ENCODE measurements around the gene AKT1. TPM values are rescaled to one million over a fixed set of nuclear protein-coding genes. Genes with fewer than 3 reads are reported as not detected.

The AKT1 gene
- total RNA-seq, 1 experiment from 2014 or later: 173 TPM

DNA sequence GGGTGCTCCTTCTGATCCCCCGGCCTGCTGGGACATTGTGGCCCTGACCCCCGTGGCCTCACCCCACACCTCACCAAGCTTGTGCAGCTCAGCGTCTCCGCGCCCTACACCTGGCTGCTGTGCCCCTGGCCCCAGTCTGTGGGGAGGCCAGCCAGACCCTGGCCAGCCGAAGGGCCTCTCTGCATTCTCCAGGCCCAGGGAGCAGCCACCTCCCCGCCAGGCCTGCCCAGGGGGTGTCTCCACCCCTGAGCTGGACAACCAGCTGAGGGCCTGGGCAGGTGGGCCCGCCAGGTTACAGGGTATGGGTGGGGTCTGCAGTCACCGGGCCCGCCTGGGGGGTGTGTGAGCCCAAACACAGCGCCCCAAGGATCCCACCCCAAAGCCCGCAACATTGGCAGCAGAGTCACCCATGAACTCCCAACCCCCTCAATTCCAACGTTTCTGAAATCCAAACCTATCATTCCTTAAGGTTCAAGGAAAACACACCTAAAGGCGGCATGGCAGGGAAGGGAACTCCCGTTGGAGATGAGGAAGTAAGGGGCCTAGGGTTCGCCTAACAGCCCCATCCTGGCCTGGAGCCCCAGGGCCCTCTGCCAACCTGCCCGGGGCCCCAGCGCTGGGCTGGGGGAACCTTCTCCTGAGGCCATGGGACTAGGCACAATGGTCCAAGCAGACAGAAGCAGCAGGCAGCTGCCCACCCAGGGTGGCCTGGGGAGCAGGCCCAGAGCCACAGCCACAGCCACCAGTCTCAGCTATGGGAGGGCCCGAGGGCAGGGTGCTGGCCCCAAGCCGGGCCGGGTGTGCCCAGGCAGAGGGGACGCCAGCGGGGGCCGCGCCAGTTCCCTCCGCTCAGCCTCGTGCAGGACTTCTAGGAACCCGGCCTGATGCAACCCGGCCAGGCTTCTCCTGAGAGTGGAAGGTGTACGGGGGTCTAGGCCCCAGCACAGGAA lies 8.5 kb downstream of the AKT1 start:
- DNase-seq (ENCODE audit: low read depth): no peak

DNA sequence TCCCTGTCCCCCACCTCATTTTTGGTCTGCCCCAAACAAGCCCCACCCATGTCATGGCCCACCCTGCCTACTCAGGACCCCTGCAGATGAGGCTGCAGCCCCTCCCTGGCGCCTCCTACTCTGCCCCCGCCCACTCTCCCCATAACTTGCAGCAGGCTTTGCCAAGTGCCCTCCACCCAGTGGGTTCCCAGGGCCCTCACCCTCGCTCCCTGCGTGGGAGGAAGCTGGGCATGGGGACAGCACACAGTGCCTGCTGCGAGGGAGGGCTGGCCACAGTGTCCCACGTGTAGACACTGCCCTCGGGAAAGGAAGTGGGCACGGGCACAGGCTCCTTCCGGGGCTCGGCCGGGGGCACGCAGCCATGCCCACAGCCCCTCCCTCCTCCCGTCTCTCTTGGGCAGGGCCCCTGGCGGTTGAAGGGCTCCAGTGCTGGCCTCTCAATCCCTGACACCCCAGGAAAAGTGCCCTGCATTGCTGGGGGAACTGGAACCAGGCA lies 9.4 kb downstream of the AKT1 start:
- DNase-seq (ENCODE audit: low read depth): no peak

DNA sequence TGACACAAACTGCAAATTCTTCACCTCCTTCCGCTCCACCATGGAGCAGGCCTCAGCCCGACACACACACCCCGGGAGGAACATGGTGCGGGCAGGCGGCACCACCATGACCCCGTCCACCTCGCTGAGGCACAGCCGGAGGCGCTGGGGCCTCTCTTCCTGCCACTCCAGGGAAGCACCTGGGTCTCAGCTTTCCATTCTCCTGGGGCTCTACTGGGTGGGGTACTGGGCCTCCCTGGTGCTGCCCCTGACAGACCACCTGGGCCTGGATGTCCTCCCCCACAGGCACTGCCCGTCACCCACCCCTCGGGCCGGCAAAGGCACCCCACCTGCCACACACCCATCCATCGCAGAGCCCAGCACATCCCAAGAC lies 9.9 kb downstream of the AKT1 start:
- DNase-seq (ENCODE audit: low read depth): no peak

DNA sequence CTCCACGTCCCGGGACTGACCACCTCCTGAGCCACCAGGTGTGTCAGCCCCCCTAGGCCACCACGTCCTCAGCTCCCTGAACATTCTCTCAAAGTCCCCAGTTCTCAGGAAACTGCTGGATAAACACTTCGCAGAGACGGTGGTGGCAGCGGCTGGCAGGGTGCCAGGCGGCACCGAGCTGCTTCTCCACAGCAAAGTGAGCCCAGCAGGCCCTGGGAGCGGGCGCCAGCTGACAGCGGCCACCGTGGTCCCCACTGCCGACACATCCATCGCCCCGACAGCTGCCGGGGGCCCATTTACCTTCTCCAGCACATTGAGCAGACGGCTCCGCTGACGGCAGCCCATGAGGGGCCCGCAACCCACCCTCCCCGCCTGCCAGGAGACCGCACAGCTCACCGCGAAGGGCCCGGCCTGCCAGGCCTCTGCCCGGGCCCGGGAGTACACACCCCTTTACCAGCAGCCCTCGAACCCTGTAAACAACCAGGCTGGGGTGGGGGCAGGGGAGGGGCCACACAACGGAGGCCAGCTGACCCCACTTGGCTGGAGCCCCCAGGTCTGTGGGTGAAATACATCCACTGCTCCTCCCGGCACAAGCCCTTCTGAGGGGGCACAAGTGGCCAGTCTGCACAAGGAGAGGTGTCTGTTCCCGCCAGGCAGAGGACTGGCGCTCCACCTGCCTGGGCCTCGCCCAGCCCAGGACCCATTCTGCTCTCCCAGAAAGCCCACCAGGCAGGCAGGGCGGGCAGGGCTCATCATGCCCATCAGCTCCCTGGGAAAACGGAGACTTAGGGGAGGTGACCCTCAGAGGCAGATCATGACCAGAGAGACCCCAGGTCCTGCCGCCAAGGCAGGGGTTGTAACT lies 10.5 kb downstream of the AKT1 start:
- no peak for DNase-seq (ENCODE audit: low read depth)

DNA sequence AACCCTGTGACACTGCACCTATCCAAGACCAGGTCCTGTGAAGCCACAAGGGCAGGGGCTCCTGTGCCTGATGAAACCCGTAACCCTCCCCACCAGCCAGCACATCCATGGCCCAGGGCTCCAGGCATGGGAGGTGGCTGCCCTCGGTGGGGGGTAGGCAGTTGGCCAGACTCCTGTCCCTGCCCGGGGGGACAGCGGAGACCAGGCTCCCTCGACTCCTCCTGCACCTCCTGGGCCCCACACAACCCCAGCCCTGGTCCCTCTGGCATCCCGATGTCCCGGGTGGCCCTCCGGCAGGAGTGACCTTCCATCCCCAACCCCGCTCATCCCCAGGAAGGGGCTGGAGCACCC lies 11.4 kb downstream of the AKT1 start:
- DNase-seq (ENCODE audit: low read depth): no peak

DNA sequence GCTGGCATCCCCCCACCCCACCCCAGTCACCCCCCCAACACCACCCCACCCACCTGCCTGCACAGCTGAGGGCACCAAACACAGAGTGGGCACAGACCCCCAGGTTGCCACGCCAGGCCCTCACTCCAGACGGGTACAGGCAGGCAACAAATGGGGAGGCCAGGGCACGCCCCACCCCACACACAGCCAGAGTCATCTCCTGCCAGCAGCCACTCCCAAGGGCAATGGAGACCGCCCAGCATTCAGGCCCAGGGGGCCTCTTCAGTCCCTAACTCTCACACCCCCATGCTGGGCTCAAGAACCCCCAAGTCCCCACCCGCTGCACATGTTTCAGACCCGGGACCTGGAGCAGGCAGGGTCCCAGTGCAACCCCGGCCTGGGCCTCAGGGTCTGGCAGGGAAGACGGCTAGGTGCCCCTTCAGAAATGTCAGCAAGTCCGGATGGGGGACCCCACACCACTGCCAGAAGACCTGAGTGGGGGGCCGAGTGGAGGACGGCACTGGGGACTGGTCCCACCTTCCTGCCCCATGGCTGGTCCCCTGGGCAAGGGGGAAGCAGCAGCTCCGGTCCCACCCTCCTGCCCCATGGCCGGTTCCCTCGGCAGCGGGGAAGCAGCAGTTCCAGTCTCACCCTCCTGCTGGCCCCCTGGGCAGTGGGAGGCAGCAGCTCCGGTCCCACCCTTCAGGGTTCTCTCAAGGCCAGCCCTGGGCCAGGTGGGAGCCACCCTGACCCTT lies 11.9 kb downstream of the AKT1 start:
- no peak for DNase-seq (ENCODE audit: low read depth)

DNA sequence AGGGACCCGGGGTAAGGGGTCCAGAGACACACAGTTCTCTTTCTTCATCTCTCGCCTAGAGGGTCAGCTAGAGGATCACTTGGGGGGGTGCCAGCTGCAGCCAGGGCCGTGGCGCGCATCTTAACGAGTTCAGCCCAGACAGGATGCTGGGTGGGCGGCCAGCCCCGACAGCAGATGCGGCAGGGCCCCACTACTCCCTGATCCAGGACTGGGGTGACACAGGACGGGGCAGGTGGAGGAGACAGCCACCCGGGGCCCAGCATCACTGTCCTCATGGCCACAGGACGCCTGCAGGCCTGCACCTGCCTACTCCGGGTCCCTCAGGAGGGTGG lies 12.8 kb downstream of the AKT1 start:
- DNase-seq (ENCODE audit: low read depth): no peak

DNA sequence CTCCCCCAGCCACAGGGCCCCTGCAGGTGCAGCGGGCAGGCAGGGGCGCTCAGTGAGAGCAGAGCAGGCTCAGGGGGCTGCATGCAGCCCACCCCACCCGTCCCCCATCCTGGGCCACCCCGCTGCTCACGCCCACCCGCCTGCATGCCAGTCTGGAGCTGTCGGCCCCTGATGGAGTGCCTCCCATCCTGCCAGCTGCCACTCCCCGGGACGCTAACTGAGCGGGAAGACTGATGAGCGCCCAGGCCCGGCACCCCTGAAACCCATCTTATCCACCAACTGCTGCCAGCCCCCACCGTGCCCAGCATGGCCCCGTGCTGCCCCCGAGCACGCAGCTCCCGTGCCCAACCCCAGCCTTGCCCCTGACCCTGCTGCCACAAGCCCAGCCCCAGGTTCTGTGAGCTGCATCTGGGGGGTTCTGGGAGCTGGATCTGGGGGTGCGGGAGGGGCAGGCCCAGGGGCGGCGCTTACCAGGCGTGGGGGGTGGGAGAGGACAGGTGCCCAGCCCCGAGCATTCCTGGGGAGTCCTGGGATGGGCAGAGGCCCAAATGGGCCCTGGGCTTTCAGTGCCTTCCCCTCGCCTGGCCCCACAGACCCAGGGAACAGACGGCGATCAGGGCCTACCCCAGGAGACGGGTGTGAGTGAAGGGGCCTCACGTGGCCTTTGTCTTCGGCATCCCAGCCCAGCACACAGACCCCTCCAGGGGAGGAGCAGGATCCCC lies 13.3 kb downstream of the AKT1 start:
- no peak for DNase-seq (ENCODE audit: low read depth)

DNA sequence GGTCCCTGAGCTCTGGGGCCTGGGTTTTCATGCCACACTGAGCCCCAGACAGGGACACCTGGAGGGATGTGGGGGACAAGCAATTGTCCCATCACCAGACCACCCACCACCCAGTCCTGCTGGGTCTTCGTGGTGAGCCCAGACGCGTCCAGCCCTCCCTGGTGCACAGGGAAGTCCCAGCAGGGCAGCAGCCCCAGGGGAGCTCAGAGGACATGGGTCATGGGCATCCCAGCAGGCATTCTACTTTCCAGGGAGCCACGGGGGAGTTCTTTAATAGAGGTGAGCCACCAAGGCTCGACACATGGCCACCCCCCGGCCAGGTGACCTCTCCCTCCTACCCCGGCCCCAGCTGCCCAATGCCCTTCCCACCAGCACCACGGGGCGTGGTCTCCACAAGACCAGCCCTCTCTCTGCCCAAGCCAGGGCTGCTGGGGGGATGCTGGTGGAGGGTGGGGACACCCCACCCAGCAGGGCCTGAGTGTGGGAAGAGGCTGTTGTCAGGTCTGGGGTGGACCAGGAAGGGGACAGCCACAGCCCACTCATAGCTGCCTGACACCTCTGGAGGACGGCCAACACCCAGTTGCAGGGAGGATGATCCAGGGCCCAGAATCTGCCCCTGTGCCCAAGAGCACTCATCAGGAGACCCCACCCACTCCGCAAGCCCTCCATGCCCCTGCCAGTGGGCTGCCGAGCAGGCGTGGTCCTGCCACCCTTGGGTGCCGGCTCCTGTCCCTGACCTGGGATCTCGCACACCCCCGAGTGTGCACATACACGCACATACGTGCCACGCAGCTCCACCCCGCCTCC lies 14.1 kb downstream of the AKT1 start:
- DNase-seq (ENCODE audit: low read depth): no peak

DNA sequence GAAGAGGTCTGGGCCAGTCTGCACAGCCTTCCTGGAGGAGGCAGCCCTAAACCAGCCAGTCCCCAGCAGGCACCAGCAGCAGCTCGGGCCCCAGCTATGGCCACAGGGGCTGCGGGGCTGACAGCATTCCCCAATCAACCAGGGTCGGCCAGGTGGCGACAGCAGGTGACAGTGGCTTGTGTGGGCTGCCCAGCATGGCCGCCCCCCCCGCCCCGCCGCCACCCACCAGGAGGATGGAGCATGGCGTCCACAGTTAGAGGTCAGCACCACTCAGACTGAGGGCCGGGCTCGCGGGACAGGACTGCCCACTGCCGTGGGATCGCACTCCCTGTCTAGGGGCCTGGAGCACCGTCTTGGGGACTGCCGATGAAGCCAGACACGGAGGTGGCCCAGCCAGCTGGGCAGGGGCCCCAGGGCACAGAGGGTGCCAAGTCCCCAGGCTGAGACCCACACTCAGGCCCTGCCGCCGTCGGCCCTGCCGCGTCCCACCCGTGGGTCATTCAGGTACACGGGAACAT lies 15.0 kb downstream of the AKT1 start:
- DNase-seq (ENCODE audit: low read depth): no peak

DNA sequence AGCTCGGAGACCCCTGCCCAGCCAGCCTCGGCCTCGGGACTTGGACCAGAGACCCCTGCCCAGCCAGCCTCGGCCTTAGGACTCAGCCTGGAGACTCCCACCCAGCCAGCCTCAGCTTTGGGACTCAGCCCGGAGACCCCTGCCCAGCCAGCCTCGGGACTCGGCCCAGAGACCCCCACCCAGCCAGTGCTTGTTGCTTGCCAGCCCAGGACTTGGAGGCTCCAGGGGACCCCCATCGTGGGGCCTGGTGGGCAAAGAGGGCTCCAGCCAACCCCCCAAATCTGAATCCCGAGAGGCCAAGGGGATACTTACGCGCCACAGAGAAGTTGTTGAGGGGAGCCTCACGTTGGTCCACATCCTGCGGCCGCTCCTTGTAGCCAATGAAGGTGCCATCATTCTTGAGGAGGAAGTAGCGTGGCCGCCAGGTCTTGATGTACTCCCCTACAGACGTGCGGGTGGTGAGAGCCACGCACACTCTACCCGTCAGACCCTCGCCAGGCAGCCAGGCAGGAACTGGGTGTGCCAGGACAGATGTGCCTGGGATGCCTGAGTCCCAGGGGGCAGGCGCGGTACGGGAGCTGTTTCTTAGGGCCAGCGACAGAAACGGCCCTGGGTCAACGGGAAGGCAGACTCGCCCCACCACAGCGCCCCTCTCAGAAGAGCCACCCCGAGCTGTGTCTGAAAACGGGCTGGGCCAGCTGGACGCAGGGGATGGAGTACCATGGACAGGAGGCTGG lies 15.6 kb downstream of the AKT1 start:
- no peak for DNase-seq (ENCODE audit: low read depth)

DNA sequence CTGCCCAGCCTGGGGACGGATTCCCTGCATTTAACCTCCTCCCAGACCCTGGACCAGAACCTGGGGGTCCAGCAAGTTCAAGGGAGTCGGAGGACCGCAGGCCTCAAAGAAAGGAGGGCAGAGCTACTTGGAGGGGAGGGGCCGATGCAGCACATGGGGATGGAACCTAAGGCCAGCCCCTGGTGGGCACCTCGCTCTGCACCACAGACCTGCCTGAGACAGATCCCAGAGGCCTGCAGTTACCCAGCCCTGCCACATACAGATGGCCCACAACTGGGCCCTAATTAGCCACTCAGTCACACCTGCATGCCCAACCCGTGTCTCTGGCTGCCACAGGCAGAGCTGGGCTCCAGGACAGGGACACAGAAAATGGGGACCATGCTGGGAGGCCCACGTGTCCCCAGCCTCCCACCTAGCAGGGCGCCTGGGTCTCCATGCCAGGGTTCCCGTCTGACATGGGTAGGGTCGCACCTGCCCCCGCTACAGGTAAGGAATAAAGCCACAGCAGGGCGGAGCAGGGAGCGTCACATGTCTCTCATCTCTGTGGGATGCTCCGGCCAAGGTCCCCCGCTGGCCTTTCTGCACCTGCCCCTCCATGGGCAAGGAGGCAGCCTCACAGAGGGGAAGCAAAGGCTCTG lies 16.7 kb downstream of the AKT1 start:
- no peak for DNase-seq (ENCODE audit: low read depth)

DNA sequence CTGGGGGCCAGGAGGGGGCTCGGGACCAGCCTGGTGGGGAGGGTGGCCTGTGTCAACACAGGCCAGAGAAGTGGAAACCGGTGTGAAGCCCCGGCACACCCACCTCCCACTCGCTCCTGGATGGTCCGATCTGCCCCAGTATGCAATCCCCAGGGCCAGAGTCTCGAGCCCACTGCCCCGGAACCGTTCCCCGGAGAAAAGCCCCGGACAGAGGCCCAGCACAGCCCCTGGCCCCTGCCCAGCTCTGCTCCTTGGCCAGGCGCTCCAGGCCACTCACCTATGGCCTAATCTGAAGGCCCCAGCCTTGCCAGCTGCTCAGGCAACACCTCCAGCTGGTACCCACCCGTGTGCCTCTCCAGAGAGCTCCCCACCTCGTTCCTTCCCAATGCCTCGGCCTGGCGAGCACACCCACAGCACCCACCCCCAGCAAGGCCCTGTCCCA lies 17.7 kb downstream of the AKT1 start:
- no peak for DNase-seq (ENCODE audit: low read depth)

DNA sequence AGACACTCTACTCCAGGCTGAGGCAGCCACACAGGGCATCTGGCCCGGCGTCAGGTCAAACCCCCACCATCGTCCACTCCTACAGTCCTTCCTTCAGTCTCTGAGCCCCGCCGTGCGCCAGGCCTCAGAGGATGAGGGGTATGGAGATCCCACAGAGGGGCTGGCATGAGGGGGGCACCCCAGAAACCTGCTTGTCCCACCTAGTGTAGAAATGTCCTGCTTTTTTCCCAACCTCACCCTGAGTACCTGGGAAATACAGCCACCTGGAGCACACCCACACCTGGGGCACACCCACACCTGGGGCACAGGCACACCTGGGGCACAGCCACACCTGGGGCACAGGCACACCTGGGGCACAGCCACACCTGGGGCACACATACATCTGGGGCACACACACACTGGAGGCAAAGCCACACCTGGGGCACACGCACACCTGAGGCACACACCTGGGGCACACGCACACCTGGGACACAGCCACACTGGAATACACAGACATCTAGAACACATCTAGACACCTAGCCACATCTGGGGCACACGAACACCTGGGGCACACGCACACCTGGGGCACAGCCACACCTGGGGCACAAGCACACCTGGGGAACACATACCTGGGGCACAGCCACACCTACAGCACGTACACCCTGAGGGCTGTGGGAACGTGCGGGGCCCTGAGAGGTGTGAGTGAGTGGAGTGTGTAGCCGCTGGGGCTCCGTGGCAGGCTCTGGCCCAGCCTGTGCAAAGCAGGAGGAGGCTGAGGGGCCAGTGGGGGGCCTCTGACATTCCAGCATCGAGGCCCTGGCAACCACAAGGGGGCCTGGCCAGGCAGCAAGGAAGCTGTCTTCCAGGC lies 18.4 kb downstream of the AKT1 start:
- DNase-seq (ENCODE audit: low read depth): no peak

DNA sequence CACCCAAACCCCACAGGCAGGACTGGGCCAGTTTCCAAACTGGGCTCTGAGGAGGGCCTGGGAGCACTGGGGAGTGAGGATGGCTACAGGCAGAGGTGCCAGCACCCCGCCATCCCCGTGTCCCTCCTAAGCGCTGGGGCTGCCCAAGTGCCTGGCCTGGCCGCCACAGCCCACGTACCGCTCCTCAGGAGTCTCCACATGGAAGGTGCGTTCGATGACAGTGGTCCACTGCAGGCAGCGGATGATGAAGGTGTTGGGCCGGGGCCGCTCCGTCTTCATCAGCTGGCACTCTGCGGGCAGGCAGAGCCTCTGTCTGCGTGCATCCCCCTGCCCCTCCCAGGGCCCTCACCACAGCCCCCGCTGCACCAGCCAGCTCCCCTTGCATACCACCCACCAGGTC lies 19.1 kb downstream of the AKT1 start:
- no peak for DNase-seq (ENCODE audit: low read depth)

DNA sequence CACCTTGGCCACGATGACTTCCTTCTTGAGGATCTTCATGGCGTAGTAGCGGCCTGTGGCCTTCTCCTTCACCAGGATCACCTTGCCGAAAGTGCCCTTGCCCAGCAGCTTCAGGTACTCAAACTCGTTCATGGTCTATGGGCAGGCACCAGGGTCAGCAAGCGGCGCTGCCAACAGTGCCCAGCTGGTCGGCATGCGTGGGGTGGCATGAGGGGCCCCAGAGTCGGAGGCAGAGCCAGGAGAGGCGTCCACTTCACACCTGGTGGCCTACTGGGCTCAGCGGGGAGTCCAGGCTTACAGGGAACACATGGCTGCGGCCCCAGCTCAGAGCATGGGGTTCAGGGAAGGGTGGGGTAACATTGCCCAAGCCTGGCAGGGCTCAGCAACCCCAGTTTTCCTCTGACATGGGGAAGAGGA lies 20.5 kb downstream of the AKT1 start:
- DNase-seq (ENCODE audit: low read depth): no peak

DNA sequence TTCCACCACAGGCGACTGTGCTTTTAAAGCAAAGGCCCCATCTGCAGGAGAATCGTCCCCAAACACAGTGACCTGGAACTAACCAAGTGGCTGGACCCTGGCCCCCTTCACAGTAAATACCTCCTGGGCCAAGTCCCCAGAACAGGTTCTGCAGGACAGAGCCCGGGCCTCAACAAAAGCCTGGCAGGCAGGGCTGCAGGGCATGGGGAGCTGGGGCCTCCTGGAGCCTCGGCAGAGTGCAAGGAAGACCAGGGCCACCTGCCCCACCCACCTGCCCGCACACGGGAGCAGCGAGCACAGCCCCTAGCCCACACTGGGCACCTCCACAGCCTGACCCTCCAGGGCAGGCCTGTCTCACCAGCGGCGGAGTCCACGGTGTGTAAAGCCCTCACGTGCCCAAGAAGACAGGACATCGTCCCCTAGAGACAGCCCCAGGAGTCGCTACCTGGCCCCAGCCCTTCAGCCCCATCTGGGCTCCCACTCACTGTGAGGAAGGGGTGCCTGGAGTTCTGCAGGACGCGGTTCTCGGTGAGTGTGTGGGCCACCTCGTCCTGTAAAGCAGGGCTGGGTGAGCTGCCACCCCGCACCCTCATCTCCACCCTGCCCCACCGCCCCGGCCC lies 21.0 kb downstream of the AKT1 start:
- no peak for DNase-seq (ENCODE audit: low read depth)

Data from HT1080 (cell line).